ENCODE measurements around the gene TAF3.
"Not testable (repeated sequence)": the region's sequence is repeated elsewhere in the genome, so short reads cannot be mapped to it uniquely, and the experiment has no call there.

TAF3 gene

DNA sequence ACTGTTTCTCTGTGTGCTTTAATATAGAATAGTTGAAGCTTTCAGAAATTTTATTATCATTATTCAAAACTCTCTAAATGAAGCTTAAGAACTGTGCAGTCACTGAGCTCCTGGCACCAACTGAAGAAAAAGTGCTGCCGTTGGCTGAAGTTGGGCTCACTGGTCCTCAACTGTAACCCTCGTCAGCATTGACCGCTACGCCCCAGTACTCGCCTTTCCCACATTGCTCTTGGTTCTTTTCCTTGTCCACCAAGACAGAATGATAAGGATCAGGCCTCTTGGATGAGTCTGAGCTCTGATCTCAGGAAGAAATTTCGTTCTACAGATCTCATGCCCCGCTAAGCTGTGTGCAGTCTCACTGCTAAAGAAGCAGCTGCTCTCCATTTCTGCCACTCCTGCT, 7.9 kb upstream of the TAF3 start:
- no peak for DNase-seq (ENCODE audit: low read depth in 2 of 2)

DNA sequence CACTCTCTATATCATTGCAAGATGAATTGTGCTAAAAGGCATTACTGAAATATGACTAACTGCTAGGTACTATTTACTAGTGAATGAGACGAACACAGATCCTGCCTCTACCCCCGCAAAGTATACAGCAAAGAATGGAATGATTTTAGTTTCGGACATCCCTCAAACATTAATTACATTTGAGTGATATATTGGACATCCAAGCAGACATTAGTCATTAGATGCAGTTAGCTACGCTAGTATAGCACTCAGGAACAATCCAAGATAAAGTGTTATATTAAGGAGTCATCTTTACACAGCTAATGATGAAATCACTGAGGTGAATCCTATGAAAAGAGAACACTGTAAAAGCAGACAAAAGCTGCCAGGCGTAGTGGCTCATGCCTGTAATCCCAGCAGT, 7.3 kb upstream of the TAF3 start:
- no peak for DNase-seq (ENCODE audit: low read depth in 2 of 2)

DNA sequence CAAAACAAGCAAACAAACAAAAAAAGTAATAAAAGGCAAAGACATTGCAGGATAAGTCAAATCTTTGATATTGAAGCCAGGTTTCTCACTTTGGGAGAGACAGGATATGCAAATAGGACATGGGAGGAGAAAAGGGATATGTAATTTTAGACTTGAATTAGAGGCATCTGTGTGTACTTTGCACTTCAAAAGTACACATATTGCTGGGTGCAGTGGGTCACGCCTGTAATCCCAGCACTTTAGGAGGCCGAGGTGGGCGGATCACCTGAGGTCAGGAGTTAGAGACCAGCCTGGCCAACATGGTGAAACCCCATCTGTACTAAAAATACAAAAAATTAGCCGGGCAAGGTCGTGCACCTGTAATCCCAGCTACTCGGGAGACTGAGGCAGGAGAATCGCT, 6.6 kb upstream of the TAF3 start:
- not testable (repeated sequence) for DNase-seq (ENCODE audit: low read depth in 2 of 2)

DNA sequence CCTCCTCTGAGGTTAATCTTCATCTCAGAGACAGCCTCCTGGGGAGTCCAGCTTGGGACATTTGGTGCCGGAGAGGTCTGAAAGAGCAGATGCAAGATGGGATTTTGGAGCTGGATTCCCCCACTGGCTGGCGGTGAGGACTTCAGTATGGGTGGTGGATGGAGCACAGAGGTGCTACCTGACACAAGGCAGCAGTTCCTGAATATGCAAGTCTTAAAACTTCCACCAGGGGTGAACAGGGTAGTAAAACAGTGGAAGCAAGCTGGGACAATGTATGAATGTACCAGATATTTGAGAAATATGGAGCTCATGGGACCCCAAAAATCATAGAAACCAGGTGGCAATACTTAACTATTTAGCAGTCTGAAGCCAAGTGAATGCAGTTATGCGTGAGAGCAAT, 4.8 kb upstream of the TAF3 start:
- DNase-seq (ENCODE audit: low read depth in 2 of 2) = no peak

DNA sequence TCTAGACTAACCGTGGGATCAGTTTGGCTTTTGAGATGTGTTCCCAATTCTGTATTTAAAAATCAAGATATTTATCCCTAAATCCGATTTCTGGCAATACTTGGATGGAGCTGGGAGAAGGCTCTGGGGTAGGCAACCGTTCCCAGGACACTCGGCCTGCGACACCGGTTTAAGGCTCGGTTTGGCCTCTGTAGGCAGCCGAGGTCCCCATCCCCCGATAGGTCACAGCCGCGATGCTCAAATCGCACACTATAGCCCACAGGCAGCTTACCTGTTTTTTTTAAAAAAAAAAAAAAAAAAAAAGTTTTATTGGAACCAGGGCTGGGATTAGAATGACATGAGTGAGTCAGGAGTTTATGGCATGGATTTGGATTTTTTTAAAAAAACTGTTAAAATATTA, 729 bp upstream of the TAF3 start:
- no peak for DNase-seq (ENCODE audit: low read depth in 2 of 2)

- DNase-seq (ENCODE audit: low read depth in 2 of 2) = no peak
Observed at GRCh38 chr10:7817984-7818294, 366 bp upstream of the TAF3 start.

DNA sequence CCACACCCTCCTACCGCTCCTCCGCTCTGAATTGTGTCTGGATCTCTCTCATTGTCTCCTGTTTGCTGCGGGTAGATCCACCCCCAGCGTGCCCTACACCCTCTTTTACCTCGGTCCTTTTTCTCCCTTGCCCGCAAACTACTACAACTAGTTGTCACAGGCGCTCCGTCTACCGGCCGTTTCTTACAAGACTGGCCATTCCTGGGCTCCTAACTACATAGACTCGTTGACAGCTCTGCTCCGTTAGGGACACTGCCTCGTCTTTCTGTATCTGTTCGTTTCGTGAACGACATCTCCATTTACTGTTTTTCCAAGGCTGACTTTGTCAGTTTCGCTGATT, 786 bp downstream of the TAF3 start:
- no peak for DNase-seq (ENCODE audit: low read depth in 2 of 2)

DNA sequence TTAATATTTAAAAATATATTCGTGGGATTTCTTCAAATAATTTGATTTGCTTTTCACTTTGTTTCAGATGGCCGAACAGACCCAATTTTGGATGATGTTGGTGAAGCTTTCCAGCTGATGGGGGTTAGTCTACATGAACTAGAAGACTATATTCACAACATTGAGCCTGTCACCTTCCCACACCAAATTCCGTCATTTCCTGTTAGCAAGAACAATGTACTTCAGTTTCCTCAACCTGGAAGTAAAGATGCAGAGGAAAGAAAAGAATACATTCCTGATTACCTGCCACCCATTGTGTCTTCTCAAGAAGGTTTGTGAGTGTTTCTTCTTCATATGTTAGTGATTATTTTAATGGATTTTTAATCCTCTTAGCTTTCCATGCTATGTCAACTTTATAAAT, 5.9 kb downstream of the TAF3 start:
- no peak for DNase-seq (ENCODE audit: low read depth in 2 of 2)

DNA sequence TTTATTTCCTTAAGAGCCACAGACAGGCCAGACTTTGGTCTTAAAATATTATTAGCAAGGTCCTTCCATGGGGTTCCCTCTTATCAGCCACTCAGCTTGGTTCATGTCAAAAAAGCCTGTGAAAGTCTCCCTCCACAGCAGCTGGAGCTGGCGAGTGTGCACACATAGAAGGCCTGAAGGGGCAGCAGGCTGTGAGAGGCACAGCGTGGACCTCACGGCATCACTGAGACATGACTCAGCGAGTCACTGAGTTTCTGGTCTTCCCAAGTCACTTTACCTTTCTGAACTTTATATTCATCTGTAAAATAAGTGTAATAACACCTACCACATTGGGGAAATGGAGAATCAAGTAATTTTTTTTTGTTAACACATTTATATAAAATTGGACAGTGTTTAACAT, 8.7 kb downstream of the TAF3 start:
- no peak for DNase-seq (ENCODE audit: low read depth in 2 of 2)

GRCh38 chr10:7829289-7829834, 11.1 kb downstream of the TAF3 start:
- DNase-seq (ENCODE audit: low read depth in 2 of 2) = no peak

DNA sequence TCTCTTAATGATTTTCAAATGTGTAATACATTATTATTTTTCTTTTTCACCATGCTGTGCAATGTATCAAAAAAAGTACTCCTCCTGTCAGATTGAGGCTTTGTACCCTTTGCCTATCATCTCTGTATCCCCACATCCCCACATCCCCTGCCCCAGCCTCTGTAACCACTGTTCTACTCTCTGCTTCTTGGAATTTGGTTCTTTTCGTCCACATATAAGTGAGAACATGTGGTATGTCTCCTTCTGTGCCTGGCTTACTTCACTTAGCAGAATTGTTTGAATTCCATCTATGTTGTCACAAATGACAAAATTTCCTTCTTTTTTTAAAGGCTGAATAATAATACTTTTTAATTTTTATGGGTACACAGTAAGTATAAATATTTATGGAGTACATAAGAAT, 13.8 kb downstream of the TAF3 start:
- no peak for DNase-seq (ENCODE audit: low read depth in 2 of 2)

DNA sequence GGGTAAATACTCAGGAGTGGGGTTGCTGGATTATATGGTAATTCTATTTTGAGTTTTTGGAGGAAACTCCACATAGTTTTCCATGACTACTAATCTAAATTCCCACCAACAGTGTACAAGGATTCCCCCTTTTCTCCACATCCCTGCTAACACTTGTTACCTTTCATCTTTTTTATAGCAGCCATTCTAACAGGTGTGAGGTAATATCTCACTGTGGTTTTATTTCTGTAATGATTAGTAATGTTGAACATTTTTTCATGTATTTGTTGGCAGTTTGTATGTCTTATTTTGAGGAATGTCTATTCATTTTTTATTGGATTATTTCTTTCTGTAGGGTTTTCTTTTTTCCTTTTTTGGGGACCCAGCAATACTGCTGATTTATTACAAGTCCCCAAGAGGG, 14.9 kb downstream of the TAF3 start:
- no peak for DNase-seq (ENCODE audit: low read depth in 2 of 2)

GRCh38 chr10:7834262-7834661, 16.0 kb downstream of the TAF3 start:
- DNase-seq (ENCODE audit: low read depth in 2 of 2) = no peak

- no peak for DNase-seq (ENCODE audit: low read depth in 2 of 2)
Observed at GRCh38 chr10:7836571-7836970, 18.3 kb downstream of the TAF3 start.

GRCh38 chr10:7846591-7846990, 28.3 kb downstream of the TAF3 start:
- DNase-seq (ENCODE audit: low read depth in 2 of 2) = no peak

- no peak for DNase-seq (ENCODE audit: low read depth in 2 of 2)
Observed at GRCh38 chr10:7853226-7853842, 35.0 kb downstream of the TAF3 start.

- DNase-seq (ENCODE audit: low read depth in 2 of 2) = no peak
Observed at GRCh38 chr10:7853890-7854289, 35.6 kb downstream of the TAF3 start.

DNA sequence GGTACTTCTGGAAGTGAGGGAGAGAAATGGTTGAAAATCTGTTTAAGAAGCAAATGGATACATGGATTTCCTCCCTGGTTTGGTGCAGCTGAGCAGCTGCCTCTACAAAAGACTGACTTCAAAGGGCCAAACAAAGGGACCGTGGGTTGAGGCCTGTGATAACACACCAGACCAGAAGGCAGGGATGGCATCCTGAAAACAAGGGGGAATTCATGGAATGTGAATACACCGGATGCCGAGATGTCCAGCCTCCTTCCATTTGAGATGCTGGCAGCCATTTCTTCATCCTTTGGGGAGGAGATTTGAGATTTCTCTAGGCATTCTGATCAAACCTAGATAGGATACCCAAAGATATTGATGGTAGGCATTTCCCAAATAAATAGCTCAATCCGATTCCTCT, 36.9 kb downstream of the TAF3 start:
- DNase-seq (ENCODE audit: low read depth in 2 of 2) = no peak

GRCh38 chr10:7856678-7857077, 38.4 kb downstream of the TAF3 start:
- no peak for DNase-seq (ENCODE audit: low read depth in 2 of 2)

DNA sequence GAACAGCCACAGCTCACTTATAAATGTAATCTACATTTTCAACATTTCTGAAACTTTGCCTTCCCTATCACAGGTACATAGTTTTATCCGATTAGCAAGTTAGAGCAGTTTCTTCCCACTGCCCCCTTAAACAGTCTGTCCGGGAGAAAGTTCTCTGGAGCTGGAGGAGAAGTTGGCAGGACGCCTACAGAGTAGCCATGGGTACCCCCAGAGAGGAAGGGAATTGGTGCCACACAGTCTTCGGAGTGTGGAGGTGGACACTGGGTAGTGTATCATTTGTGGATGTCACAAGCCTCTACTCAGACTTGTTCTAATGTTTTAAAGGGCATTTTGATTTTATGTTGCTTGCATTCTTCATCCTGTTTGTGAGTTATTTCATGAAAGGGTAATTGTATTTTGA, 39.0 kb downstream of the TAF3 start:
- no peak for DNase-seq (ENCODE audit: low read depth in 2 of 2)

- no peak for DNase-seq (ENCODE audit: low read depth in 2 of 2)
Observed at GRCh38 chr10:7861509-7862120, 43.3 kb downstream of the TAF3 start.

DNA sequence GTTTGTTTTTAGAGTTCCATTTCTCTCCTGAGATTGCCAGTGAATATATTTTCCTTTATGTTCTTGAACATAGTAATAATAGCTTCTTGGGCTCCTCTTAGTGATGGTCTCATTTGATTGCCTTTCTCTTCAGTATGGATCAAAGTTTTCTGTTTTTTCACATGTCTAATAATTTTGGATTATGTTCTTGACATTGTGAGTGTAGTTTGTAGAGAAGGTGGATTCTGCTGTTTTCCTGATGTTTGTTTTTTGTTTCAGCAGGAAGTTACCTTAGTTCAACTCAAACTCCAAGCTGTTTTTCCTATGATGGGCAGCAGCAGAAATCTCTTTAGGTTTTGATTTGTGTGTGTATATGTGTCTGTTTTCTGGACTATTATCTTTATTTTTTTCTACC, 43.8 kb downstream of the TAF3 start:
- DNase-seq (ENCODE audit: low read depth in 2 of 2) = no peak

DNA sequence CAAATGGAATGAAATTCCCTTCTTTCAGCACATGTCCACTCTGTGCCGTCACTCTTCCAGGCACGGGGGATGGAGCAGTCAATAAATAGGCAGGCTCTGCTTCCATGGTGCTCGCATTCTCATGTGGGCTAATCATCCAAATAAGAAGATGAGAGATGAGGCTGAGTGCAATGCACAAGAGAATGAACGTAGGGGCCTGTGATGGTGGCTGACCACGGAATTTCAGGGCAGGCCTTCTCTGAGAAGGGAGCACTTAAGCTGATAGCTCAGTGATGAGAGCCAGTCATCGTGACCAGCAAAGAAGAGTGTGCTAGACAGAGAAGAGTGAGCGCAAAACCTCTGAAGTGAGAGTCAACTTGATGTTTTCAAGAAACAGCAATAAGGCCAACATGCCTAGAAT, 47.9 kb downstream of the TAF3 start:
- no peak for DNase-seq (ENCODE audit: low read depth in 2 of 2)

DNA sequence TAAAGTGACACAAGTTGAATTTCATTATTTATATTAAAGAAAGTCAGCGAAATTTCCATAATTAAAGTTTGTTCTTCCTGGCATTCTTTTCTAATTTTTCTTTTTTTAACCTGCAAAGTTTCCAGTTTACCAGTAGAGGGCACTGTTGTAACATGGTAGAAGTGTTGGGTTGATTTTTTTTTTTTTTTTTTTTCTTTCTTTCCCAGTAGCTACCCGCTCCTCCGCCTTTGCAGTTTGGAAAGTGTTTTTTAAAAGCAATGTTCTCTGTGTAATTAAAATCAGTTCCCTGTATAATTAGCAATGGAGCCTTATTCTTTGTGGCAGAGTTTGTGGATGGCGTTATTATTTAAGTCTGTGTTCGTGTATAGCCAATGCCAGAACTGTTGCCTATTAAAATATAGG, 53.7 kb downstream of the TAF3 start:
- no peak for DNase-seq (ENCODE audit: low read depth in 2 of 2)

Measured in stimulated activated CD8-positive, alpha-beta memory T cell treated with anti-CD3 and anti-CD28 coated beads, Interleukin-7, amount 100 ng/mL, for 1 hour (primary cell).